GM21825 (cell line): Measurements from ENCODE around the gene SPAG9.
A peak's percentile ranks its signal among the peaks of the same experiment; 100 is the strongest.

Experiments
- ATAC-seq: cut with Tn5 transposase; IDR thresholded peaks from one replicate; pipeline ENCODE4 v1.9.1; 2021; ENCODE audit warnings: mild to moderate bottlenecking, moderate library complexity; ENCODE audit not compliant: unreplicated experiment

SPAG9 gene

GRCh38 chr17:51050291-51051033, 70.2 kb downstream of the SPAG9 start:
- peak; percentile 79 for ATAC-seq

- no peak for ATAC-seq
Measured at GRCh38 chr17:51046514-51047384, 73.9 kb downstream of the SPAG9 start.

- ATAC-seq = no peak
Measured at GRCh38 chr17:51046046-51046445, 74.6 kb downstream of the SPAG9 start.

- ATAC-seq = no peak
Measured at GRCh38 chr17:51045621-51046020, 75.0 kb downstream of the SPAG9 start.

GRCh38 chr17:51044976-51045375, 75.7 kb downstream of the SPAG9 start:
- ATAC-seq = no peak

- ATAC-seq = no peak
Measured at GRCh38 chr17:51036084-51036483, 84.6 kb downstream of the SPAG9 start.

- no peak for ATAC-seq
Measured at GRCh38 chr17:51035431-51035830, 85.2 kb downstream of the SPAG9 start.

GRCh38 chr17:51034800-51035199, 85.9 kb downstream of the SPAG9 start:
- no peak for ATAC-seq

GRCh38 chr17:51032850-51033249, 87.8 kb downstream of the SPAG9 start:
- no peak for ATAC-seq

- ATAC-seq = no peak
Measured at GRCh38 chr17:51029568-51030463, 90.9 kb downstream of the SPAG9 start.

GRCh38 chr17:51029142-51029541, 91.5 kb downstream of the SPAG9 start:
- ATAC-seq = no peak

GRCh38 chr17:51028176-51028863, 92.3 kb downstream of the SPAG9 start:
- ATAC-seq = no peak

GRCh38 chr17:51018541-51018940, 102.1 kb downstream of the SPAG9 start:
- no peak for ATAC-seq

GRCh38 chr17:51017270-51017669, 103.4 kb downstream of the SPAG9 start:
- no peak for ATAC-seq

- no peak for ATAC-seq
Measured at GRCh38 chr17:51016099-51016498, 104.6 kb downstream of the SPAG9 start.

GRCh38 chr17:51015145-51015558, 105.5 kb downstream of the SPAG9 start:
- ATAC-seq = no peak

GRCh38 chr17:51014129-51014528, 106.5 kb downstream of the SPAG9 start:
- no peak for ATAC-seq

- ATAC-seq = no peak
Measured at GRCh38 chr17:51013322-51013721, 107.3 kb downstream of the SPAG9 start.

- no peak for ATAC-seq
Measured at GRCh38 chr17:51012538-51012937, 108.1 kb downstream of the SPAG9 start.

GRCh38 chr17:51010173-51010675, 110.4 kb downstream of the SPAG9 start:
- no peak for ATAC-seq
